CD4-positive, alpha-beta T cell (primary cell): ENCODE data around the gene FBLN2. TPM values are rescaled to one million over a fixed set of nuclear protein-coding genes. Genes with fewer than 3 reads are reported as not detected.

Source experiments
- ATAC-seq: fragments of 200-7000 bp; cut with Tn5 transposase; one replicate; pipeline ENCODE4 v1.10.0; 2022; ENCODE audit warnings: mild to moderate bottlenecking; ENCODE audit not compliant: poor library complexity
- CTCF ChIA-PET: fragments of 350-600 bp; sonication (Branson Sonifier 250); formaldehyde crosslinking; loops from one replicate; lab custom pipeline; 2021; ENCODE audit warnings: antibody characterized with exemption, inconsistent platforms; lab: Charles Lee
- POLR2A ChIA-PET: fragments of 350-600 bp; sonication (Branson Sonifier 250); formaldehyde crosslinking; loops from one replicate; lab custom pipeline; 2021; ENCODE audit warnings: antibody characterized with exemption, inconsistent platforms; lab: Charles Lee
- DNase-seq, 14 experiments: peaks; one replicate each; pipeline ENCODE4 v3.0.0-alpha.2; 2013 to 2020; ENCODE audit warnings: mixed read lengths in 2 of 14
- H3K27ac ChIP-seq, 2 donors: one replicate each; pipeline versions ENCODE4 v1.5.1 to v1.7.0; 2013; ENCODE audit warnings: low read length in 2 of 2, low read depth in 1 of 2, mild to moderate bottlenecking in 1 of 2
- H3K27me3 ChIP-seq, 2 experiments: 1 replicate in 1 of 2; 2 replicates in 1 of 2; pipeline versions ENCODE4 v1.6.1 to v1.7.0; 2013; ENCODE audit warnings: low read length in 2 of 2, control low read depth in 1 of 2, mild to moderate bottlenecking in 1 of 2, moderate library complexity in 1 of 2; ENCODE audit not compliant: insufficient read depth in 2 of 2, control insufficient read depth in 1 of 2
- H3K36me3 ChIP-seq: one replicate; pipeline ENCODE4 v1.6.1; 2013; ENCODE audit warnings: low read length, control low read depth; ENCODE audit not compliant: insufficient read depth
- H3K4me1 ChIP-seq: one replicate; pipeline ENCODE4 v1.6.1; 2013; ENCODE audit warnings: low read length, control low read depth; ENCODE audit not compliant: insufficient read depth
- H3K4me3 ChIP-seq: one replicate; pipeline ENCODE4 v1.5.1; 2013; ENCODE audit warnings: mild to moderate bottlenecking, low read length, moderate library complexity
- H3K9me3 ChIP-seq, 2 experiments: 1 replicate in 1 of 2; 2 replicates in 1 of 2; pipeline versions ENCODE4 v1.6.1 to v1.7.0; 2013; ENCODE audit warnings: low read length in 2 of 2, mild to moderate bottlenecking in 2 of 2, control low read depth in 1 of 2, moderate library complexity in 1 of 2; ENCODE audit not compliant: control insufficient read depth in 1 of 2, insufficient read depth in 1 of 2
- H3K27ac Mint-ChIP-seq: one replicate; pipeline ENCODE4 v1.8.0; 2020; ENCODE audit warnings: mixed read lengths
- H3K27me3 Mint-ChIP-seq: one replicate; pipeline ENCODE4 v1.8.0; 2021; ENCODE audit warnings: mixed read lengths
- H3K36me3 Mint-ChIP-seq: one replicate; pipeline ENCODE4 v1.8.0; 2021; ENCODE audit warnings: low read depth, mixed read lengths
- H3K4me1 Mint-ChIP-seq: one replicate; pipeline ENCODE4 v1.8.0; 2021; ENCODE audit warnings: low read depth, mixed read lengths
- H3K4me3 Mint-ChIP-seq: one replicate; pipeline ENCODE4 v1.8.0; 2020; ENCODE audit warnings: mild to moderate bottlenecking, mixed read lengths
- H3K9me3 Mint-ChIP-seq: one replicate; pipeline ENCODE4 v1.8.0; 2020; ENCODE audit warnings: mixed read lengths
- intact Hi-C, 2 experiments: fragments of 100-400 bp; cut with DNase I in 1 of 2; cut with micrococcal nuclease in 1 of 2; formaldehyde crosslinking; loops; one replicate each; pipeline versions ENCODE4 v1.15.1 to v1.9.0; 2023 to 2025; cut with DNase I, micrococcal nuclease
- total RNA-seq, 174 experiments: library from RNA in 2 of 174; stranded (reverse) in 2 of 174; gene quantifications; one replicate each; pipeline ENCODE4 v1.2.3 and lab custom pipeline; 2021 to 2026
- TF ChIP-seq, protein P1 (sequence below): fragments of 200-600 bp; IDR thresholded peaks from one replicate; pipeline ENCODE4 v1.8.0; 2022; ENCODE audit warnings: antibody characterized with exemption, mild to moderate bottlenecking

FBLN2 gene
- total RNA-seq, 2 experiments from 2014 or later = 0.19 to 0.25 TPM

- Histone ChIP-seq H3K27me3 (peaks cover 7 to 9% of the 10 kb centered on the region in 2 experiments), H3K9me3 (peaks cover 0 to 18% of the 10 kb centered on the region in 2 experiments), H3K27ac (no peak overlapping the region), H3K36me3 (no peaks in the 10 kb centered on the region), H3K4me1 (peaks cover 14% of the 10 kb centered on the region), H3K4me3 (no peak overlapping the region)
- ChIA-PET POLR2A (no interaction called here), CTCF (no interaction called here)
- DNase-seq (no peak), ATAC-seq (no peak)
- Mint-ChIP-seq H3K27me3 (peaks cover 3% of the 10 kb centered on the region), H3K36me3 (no peaks in the 10 kb centered on the region), H3K4me1 (peaks cover 16% of the 10 kb centered on the region), H3K9me3 (no peaks in the 10 kb centered on the region), H3K4me3 (no peak overlapping the region), H3K27ac (no peak overlapping the region)
- TF ChIP-seq, protein P1, sequence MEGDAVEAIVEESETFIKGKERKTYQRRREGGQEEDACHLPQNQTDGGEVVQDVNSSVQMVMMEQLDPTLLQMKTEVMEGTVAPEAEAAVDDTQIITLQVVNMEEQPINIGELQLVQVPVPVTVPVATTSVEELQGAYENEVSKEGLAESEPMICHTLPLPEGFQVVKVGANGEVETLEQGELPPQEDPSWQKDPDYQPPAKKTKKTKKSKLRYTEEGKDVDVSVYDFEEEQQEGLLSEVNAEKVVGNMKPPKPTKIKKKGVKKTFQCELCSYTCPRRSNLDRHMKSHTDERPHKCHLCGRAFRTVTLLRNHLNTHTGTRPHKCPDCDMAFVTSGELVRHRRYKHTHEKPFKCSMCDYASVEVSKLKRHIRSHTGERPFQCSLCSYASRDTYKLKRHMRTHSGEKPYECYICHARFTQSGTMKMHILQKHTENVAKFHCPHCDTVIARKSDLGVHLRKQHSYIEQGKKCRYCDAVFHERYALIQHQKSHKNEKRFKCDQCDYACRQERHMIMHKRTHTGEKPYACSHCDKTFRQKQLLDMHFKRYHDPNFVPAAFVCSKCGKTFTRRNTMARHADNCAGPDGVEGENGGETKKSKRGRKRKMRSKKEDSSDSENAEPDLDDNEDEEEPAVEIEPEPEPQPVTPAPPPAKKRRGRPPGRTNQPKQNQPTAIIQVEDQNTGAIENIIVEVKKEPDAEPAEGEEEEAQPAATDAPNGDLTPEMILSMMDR = no peak
- intact Hi-C loops = no loop called here
Measured at GRCh38 chr3:13539671-13540070, 9.3 kb upstream of the FBLN2 start.

GRCh38 chr3:13540297-13540995 lies 8.5 kb upstream of the FBLN2 start:
- TF ChIP-seq, protein P1 = no peak
- Mint-ChIP-seq H3K36me3 (no peaks in the 10 kb centered on the region), H3K9me3 (no peaks in the 10 kb centered on the region), H3K4me3 (no peak overlapping the region), H3K27ac (no peak overlapping the region), H3K27me3 (peaks cover 11% of the 10 kb centered on the region), H3K4me1 (peaks cover 24% of the 10 kb centered on the region)
- Histone ChIP-seq H3K27me3 (peaks cover 7 to 9% of the 10 kb centered on the region in 2 experiments), H3K4me3 (no peak overlapping the region), H3K27ac (no peak overlapping the region), H3K4me1 (peaks cover 20% of the 10 kb centered on the region), H3K36me3 (no peaks in the 10 kb centered on the region), H3K9me3 (peaks cover 0 to 18% of the 10 kb centered on the region in 2 experiments)
- ChIA-PET CTCF (no interaction called here), POLR2A (interaction anchor here (0.5 kb wide), 1 partner anchor 96 kb away, joined by 3 read pairs; no protein-coding TSS in a partner anchor)
- intact Hi-C loops = no loop called here
- no peak for DNase-seq
- ATAC-seq = no peak

- Mint-ChIP-seq H3K9me3 (no peaks in the 10 kb centered on the region), H3K4me3 (no peak overlapping the region), H3K4me1 (peaks cover 22% of the 10 kb centered on the region), H3K27ac (no peak overlapping the region), H3K27me3 (peaks cover 12% of the 10 kb centered on the region), H3K36me3 (no peaks in the 10 kb centered on the region)
- CTCF ChIA-PET = no interaction called here
- TF ChIP-seq, protein P1 = no peak
- Histone ChIP-seq H3K4me1 (peaks cover 16% of the 10 kb centered on the region), H3K4me3 (no peak overlapping the region), H3K9me3 (peaks cover 0 to 18% of the 10 kb centered on the region in 2 experiments), H3K27ac (no peak overlapping the region), H3K36me3 (no peaks in the 10 kb centered on the region), H3K27me3 (peaks cover 7 to 9% of the 10 kb centered on the region in 2 experiments)
- intact Hi-C loops = no loop called here
- POLR2A ChIA-PET = no interaction called here
- DNase-seq (no peak), ATAC-seq (no peak)
Measured at GRCh38 chr3:13541691-13542090, 7.2 kb upstream of the FBLN2 start.
